ENCODE measurements around the gene FLNB.

DNA sequence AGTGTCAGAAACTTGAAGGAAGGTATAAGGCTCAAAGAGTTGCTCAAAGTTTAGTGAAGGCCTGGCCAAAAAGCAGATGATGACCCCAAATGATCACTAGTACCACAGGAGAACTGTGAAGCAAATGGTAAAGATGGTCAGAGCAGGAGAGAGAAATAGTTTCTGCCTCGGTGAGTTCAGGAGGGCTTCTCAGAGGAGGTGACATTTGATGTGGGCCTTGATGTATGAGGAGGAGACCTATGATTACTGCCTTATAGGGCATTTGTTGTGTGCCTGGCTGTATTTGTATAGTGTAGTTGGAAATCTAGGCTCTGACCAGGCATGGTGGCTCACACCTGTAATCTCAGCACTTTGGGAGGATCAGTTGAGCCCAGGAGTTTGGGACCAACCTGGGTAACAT, 152.2 kb downstream of the FLNB start:
- TF ChIP-seq CTCF (IDR thresholded peaks at IDR 0.05) = no peak
- TF ChIP-seq POLR2AphosphoS5 (IDR thresholded peaks at IDR 0.05; ENCODE audit: low read depth, low read length) = no peak
- TF ChIP-seq REST (IDR thresholded peaks at IDR 0.05; ENCODE audit: insufficient read depth in 1 of 2, low read depth in 2 of 2, low read length in 1 of 2) = no peak

All from Panc1 (cell line).